Measurements from ENCODE around the gene CAMTA1.

The CAMTA1 gene

DNA sequence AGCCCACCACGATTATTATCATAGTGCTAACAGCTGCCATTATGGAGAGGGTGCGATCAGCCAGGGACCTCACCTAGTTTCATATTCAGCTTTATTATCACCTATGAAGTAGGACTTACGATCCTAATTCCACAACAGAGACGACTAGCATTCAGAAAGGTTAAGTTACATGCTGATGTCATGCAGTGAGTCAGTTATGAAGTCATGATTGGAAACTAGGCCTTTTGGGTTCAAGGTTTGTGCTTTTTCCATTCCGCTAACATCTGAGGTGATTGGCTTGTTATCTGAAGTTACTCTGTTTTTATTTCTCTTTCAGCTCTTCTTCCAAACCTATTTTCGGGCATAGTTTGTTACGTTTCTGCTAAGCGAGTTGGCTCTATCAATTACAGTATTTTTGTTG, 251.1 kb downstream of the CAMTA1 start:
- no peak overlapping the region for H3K4me3 ChIP-seq (ENCODE audit: low read depth, low read length)
- no peak for DNase-seq (ENCODE audit: low read depth)
- TF ChIP-seq, protein P1, sequence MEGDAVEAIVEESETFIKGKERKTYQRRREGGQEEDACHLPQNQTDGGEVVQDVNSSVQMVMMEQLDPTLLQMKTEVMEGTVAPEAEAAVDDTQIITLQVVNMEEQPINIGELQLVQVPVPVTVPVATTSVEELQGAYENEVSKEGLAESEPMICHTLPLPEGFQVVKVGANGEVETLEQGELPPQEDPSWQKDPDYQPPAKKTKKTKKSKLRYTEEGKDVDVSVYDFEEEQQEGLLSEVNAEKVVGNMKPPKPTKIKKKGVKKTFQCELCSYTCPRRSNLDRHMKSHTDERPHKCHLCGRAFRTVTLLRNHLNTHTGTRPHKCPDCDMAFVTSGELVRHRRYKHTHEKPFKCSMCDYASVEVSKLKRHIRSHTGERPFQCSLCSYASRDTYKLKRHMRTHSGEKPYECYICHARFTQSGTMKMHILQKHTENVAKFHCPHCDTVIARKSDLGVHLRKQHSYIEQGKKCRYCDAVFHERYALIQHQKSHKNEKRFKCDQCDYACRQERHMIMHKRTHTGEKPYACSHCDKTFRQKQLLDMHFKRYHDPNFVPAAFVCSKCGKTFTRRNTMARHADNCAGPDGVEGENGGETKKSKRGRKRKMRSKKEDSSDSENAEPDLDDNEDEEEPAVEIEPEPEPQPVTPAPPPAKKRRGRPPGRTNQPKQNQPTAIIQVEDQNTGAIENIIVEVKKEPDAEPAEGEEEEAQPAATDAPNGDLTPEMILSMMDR (IDR thresholded peaks at IDR 0.05; ENCODE audit: low read depth, low read length, missing control alignments): no peak

DNA sequence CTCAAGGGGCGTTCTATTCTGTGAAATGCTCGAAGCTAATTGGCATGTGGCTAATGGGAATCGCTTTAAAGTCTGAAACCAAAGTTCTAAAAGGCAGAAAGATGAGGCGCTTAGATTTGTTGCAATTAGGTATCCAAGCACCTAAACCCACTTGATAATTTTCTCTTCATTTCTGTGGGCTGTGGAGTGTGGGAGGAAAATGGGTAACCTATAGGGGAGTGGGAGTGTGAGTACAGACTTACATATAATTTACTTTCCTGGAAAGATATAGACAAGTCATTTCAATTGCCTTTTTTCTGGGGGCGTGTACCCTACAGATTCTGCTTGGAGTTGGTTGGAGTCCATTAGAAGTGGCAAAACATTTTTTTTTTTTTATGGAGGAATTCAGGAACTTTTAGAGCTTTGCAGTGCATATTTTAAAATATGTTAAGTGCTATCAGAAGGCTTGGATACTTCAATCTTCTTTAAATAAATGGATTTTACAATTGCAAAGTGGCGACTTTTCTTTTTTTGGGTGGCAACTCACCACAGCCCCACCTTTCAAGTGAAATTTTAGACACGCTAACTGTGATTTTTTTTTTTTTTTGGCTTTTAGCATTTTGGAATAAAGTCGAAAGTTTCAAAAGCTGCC, 254.5 kb downstream of the CAMTA1 start:
- no peak for DNase-seq (ENCODE audit: low read depth)
- TF ChIP-seq, protein P1 (IDR thresholded peaks at IDR 0.05; ENCODE audit: low read depth, low read length, missing control alignments): no peak
- no peak overlapping the region for H3K4me3 ChIP-seq (ENCODE audit: low read depth, low read length)

DNA sequence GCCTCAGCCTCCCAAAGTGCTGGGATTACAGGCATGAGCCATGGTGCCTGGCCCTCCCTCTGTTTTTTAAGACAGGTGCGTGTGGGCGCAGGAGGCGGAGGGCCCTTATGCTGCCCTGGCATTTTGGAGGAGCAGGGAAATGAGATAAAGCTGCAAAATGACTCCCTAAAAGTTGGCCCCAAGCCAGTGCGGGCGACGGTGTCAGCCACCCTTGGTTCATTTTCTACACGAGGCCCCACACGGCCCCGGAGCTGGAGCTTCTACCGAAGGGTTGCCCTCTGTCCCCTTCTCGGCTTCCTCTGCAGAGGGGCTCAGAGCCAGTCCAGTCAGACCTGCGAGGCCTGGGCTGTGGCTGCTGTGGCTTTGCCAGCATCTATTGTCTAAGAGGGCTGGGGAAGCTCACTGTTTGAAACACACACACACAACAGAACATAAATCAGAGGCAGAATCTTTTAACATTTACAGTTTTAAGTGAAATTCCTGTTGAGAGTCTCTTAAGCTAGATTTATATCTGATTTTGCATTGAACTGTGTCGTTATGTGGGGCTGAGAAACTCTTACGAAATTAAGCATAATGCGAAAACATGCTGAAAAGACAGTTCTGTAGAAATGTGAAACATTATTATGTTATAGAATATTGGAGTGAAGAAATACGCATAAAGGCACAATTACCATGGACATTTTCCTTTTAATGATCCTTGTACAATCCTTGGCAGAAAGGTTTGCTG, 255.9 kb downstream of the CAMTA1 start:
- TF ChIP-seq, protein P1 (IDR thresholded peaks at IDR 0.05; ENCODE audit: low read depth, low read length, missing control alignments): no peak
- DNase-seq (ENCODE audit: low read depth): no peak

DNA sequence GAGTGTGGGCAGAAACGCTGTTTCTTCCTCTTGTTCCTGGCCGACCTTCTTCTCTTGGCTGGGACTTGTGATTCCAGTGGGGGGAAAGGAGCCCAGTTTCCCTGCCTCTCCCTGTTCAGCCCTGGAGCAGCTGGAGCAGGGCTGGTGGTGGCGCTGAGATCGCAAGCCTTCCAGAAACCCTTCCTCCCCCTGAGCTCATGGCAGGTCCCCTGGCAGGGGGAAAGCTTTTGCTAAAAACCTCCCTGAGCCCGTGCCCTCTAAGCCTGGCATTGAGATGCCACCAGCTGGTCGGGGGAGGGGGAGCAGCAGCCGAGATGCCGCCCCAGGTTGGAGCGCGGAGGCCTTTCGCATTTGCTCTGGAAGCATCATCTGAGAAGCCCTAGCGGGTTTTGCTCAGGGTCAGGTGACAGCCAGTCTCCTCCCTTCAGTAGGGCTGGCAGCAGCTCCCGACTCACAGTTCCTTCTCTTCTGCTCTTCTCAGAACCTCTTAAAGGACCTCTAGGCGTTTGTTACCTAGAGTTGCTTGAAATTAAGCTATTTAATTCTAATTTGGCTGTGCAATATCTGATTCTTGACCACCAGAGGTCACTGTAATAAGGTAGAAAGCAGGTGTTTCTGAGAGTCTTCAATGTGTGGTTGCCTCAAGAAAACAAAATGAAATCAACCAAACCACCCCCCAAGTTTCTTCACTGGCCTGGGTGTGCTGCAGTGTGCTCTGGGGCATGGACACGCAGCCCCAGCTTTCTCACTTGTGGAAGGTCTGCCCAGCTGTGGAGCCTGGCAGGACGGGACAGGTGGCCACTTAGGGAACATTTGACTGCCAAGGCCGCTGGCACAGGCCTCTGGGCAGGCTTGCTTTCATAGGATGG, 257.3 kb downstream of the CAMTA1 start:
- DNase-seq (ENCODE audit: low read depth): no peak

More for the DNA sequence above, 255.9 kb downstream of the CAMTA1 start:
- H3K4me3 ChIP-seq (ENCODE audit: low read depth, low read length): no peak overlapping the region

DNA sequence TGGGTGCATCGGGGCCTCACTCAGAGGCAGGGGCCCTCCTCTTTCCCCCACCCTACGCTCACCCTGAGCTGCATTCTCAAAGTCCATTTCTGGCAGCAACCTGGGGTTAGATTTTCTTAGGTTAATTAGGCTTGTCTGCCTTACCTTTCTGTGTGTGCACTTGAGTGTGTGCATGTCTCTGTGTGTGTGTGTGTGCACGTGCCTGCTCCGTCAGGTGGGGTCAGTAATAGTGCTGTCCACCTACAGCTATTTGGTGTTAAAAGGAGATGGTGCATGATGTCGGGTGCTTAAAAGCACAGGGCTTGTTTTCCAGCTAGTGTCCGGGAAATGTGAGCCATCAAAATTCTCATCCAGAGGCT, 257.9 kb downstream of the CAMTA1 start:
- no peak for DNase-seq (ENCODE audit: low read depth)
- H3K4me3 ChIP-seq (ENCODE audit: low read depth, low read length): no peak overlapping the region
- TF ChIP-seq, protein P1 (IDR thresholded peaks at IDR 0.05; ENCODE audit: low read depth, low read length, missing control alignments): no peak

More for the DNA sequence above, 257.3 kb downstream of the CAMTA1 start:
- TF ChIP-seq, protein P1 (IDR thresholded peaks at IDR 0.05; ENCODE audit: low read depth, low read length, missing control alignments): peak; percentile 43
- no peak overlapping the region for H3K4me3 ChIP-seq (ENCODE audit: low read depth, low read length)

DNA sequence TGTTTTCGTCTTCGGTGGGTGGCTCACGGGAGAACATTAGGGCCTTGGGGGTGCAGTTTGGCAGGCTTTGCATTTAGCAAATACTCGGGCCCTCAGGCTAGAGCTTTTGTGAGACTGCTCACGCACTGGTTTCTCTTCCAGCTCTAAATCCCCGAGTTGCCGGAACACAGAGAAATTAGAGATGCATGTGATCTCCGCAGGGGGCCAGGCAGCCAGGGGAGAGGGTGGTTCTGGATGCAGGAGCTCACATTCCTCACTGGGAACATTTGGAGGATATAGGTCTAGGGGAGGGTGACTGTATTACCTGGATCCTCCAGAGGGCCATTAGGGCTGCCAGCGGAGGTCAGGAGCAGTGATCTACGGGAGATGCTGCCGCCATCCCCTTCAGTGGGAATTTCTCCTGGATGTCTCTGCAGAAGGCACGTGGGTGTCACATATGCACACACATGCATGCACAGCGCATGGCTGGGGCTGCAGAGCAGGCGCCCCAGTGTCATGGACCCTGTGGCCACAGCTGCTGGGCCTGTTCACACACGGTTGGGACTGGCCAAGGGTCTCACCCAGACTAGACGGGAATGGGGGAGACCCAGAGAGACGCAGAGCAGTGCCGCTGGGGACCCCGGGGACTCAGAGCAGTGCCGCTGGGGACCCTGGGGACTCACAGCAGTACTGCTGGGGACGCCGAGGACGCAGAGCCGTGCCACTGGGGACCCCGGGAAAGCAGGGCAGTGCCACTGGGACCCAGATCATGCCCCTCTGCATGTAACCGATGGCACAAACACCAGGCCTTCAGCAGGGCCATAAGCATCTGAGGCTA, 258.7 kb downstream of the CAMTA1 start:
- TF ChIP-seq, protein P1 (IDR thresholded peaks at IDR 0.05; ENCODE audit: low read depth, low read length, missing control alignments): no peak
- no peak for DNase-seq (ENCODE audit: low read depth)
- no peak overlapping the region for H3K4me3 ChIP-seq (ENCODE audit: low read depth, low read length)

All from GM12864 (cell line).